Muscle layer of duodenum (tissue), 2 donors: ENCODE results near the gene SLC35A4.
"Not testable (repeated sequence)": the region's sequence is repeated elsewhere in the genome, so short reads cannot be mapped to it uniquely, and the experiment has no call there.

Experiments
- H3K27ac ChIP-seq: one replicate; pipeline ENCODE4 v1.7.0; 2013; ENCODE audit warnings: mild to moderate bottlenecking, low read length
- H3K27me3 ChIP-seq: one replicate; pipeline ENCODE4 v1.7.0; 2013; ENCODE audit warnings: low read depth, mild to moderate bottlenecking, control low read depth, low read length
- H3K36me3 ChIP-seq, 2 donors: one replicate each; pipeline ENCODE4 v1.7.0; 2013; ENCODE audit warnings: low read length in 2 of 2, control low read depth in 1 of 2, mild to moderate bottlenecking in 1 of 2; ENCODE audit not compliant: insufficient read depth in 2 of 2, control insufficient read depth in 1 of 2
- H3K4me1 ChIP-seq, 2 donors: one replicate each; pipeline ENCODE4 v1.7.0; 2013; ENCODE audit warnings: low read length in 2 of 2, mild to moderate bottlenecking in 2 of 2, control low read depth in 1 of 2, moderate library complexity in 1 of 2; ENCODE audit not compliant: insufficient read depth in 2 of 2, control insufficient read depth in 1 of 2
- H3K4me3 ChIP-seq, 2 donors: one replicate each; pipeline ENCODE4 v1.7.0; 2013; ENCODE audit warnings: low read length in 2 of 2, low read depth in 1 of 2, mild to moderate bottlenecking in 1 of 2
- H3K9me3 ChIP-seq, 2 donors: one replicate each; pipeline ENCODE4 v1.7.0; 2013; ENCODE audit warnings: low read length in 2 of 2, control low read depth in 1 of 2, mild to moderate bottlenecking in 1 of 2; ENCODE audit not compliant: control insufficient read depth in 1 of 2
- donor health status: healthy.

Gene SLC35A4

DNA sequence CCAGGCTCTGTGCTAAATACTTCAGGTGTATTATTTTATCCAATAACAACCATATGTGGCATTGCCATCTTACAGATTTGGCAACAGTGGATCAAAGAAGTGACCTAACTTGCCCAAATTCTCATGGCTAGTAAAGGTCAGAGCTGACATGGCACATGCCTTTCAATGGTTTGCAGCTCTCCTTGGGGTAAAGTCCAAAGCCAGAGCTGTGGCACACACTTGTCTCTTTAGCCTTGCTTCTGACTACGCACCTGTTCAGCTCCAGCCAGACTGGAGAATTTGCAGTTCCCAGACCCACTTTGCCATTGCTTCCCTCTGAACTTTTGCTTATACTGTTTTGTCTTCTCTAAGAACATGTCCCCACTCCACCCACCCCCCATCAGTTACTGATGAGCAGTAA lies 5.9 kb downstream of the SLC35A4 start:
- no peak overlapping the region for H3K27ac ChIP-seq
- peaks cover 24 to 32% of the 10 kb centered on the region in 2 donors for H3K36me3 ChIP-seq
- H3K9me3 ChIP-seq: no peaks in the 10 kb centered on the region
- H3K4me3 ChIP-seq: no peak overlapping the region
- no peaks in the 10 kb centered on the region for H3K27me3 ChIP-seq
- peaks cover 8 to 52% of the 10 kb centered on the region in 2 donors for H3K4me1 ChIP-seq

GRCh38 chr5:140571105-140571504 lies 6.5 kb downstream of the SLC35A4 start:
- H3K4me3 ChIP-seq: no peak overlapping the region
- H3K27ac ChIP-seq: no peak overlapping the region
- H3K9me3 ChIP-seq: no peaks in the 10 kb centered on the region
- H3K36me3 ChIP-seq: peaks cover 24 to 31% of the 10 kb centered on the region in 2 donors
- H3K4me1 ChIP-seq: peaks cover 4 to 46% of the 10 kb centered on the region in 2 donors
- no peaks in the 10 kb centered on the region for H3K27me3 ChIP-seq

DNA sequence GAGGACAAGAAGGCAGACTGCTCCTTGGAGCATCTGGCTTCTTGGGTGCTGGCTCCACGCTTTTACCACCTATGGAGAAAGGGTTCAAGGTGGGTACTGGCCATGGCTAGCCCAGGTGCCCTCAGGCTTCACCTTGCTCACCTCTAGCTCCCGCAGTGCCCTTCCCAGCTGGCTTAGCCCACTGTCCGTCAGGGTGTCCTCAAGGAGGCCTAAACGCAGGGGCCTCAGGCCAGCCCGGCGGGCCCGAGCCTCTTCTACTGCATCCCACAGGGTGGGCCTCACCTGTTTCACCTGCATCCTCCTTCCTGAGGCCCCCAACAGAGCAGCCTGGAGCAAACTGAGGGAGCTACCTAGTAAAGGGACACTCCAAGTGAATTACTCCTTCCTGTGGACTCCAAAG lies 9.1 kb downstream of the SLC35A4 start:
- Histone ChIP-seq H3K4me3 (no peak overlapping the region), H3K27ac (no peak overlapping the region)

GRCh38 chr5:140574165-140574564 lies 9.5 kb downstream of the SLC35A4 start:
- H3K4me1 ChIP-seq: peaks cover 0 to 18% of the 10 kb centered on the region in 2 donors
- no peaks in the 10 kb centered on the region for H3K9me3 ChIP-seq
- peaks cover 3 to 4% of the 10 kb centered on the region in 2 donors for H3K36me3 ChIP-seq
- no peaks in the 10 kb centered on the region for H3K27me3 ChIP-seq
- no peak overlapping the region for H3K4me3 ChIP-seq
- H3K27ac ChIP-seq: no peak overlapping the region

More for the DNA sequence above, 9.1 kb downstream of the SLC35A4 start:
- H3K27me3 ChIP-seq: no peaks in the 10 kb centered on the region
- H3K9me3 ChIP-seq: no peaks in the 10 kb centered on the region
- H3K4me1 ChIP-seq: peaks cover 3 to 21% of the 10 kb centered on the region in 2 donors
- peaks cover 4 to 5% of the 10 kb centered on the region in 2 donors for H3K36me3 ChIP-seq

- Histone ChIP-seq H3K4me3 (no peak overlapping the region), H3K9me3 (no peaks in the 10 kb centered on the region), H3K36me3 (peaks cover 2 to 3% of the 10 kb centered on the region in 2 donors), H3K27me3 (no peaks in the 10 kb centered on the region), H3K4me1 (peaks cover 0 to 11% of the 10 kb centered on the region in 2 donors), H3K27ac (no peak overlapping the region)
These were observed 10.7 kb downstream of the SLC35A4 start for GRCh38 chr5:140575309-140575708.

DNA sequence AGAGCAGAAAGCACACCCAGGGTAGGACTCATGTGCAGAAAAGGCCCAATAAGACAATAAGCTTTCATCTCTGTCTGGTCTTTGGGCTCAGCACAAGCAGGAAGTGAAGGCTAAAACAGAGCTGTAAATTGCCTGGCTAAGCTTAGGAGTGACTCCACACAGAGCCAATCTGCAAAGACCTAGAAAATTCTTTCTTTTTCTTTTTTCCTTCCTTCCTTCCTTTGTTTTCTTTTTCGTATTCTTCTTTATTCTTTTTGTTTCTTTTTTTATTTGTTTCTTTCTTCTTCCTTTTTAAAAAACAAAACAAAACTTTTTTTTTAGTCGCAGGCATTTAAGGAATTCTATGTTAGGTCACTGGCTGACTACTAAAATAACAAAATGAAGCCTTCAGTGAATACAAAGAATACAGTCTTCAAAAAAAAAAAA lies 12.2 kb downstream of the SLC35A4 start:
- no peaks in the 10 kb centered on the region for H3K9me3 ChIP-seq

DNA sequence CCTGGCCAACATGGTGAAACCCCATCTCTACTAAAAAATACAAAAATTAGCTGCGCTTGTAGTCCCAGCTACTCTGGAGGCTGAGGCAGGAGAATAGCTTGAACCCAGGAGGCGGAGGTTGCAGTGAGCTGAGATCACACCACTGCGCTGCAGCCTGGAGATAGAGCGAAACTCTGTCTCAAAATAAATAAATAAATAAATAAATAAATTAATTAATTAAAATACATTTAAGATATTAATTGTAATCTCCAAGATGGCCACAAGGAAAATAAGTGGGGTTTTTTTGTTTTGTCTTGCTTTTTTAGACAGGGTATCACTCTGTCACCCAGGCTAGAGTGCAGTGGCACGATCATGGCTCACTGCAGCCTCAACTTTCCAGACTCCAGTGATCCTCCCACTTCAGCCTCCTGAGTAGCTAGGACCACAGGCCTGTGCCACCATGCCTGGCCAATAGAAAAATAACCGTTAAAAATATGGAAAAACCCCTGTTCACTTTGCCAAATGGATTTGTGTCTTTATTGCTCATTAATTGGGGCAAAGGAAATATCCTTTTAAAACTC lies 14.6 kb downstream of the SLC35A4 start:
- H3K36me3 ChIP-seq, H3K4me3 ChIP-seq, H3K9me3 ChIP-seq, H3K4me1 ChIP-seq, H3K27me3 ChIP-seq, H3K27ac ChIP-seq: not testable (repeated sequence)

More for the DNA sequence above, 12.2 kb downstream of the SLC35A4 start:
- Histone ChIP-seq H3K27me3 (no peaks in the 10 kb centered on the region), H3K4me1 (no peaks in the 10 kb centered on the region), H3K4me3 (no peak overlapping the region), H3K27ac (peak overlapping the region; percentile 20), H3K36me3 (no peaks in the 10 kb centered on the region)

- H3K4me3 ChIP-seq: no peak overlapping the region
- no peaks in the 10 kb centered on the region for H3K4me1 ChIP-seq
- H3K27me3 ChIP-seq: no peaks in the 10 kb centered on the region
- no peaks in the 10 kb centered on the region for H3K36me3 ChIP-seq
- H3K9me3 ChIP-seq: peaks cover 0 to 6% of the 10 kb centered on the region in 2 donors
- H3K27ac ChIP-seq: no peak overlapping the region
These were observed 22.9 kb downstream of the SLC35A4 start for GRCh38 chr5:140587495-140587894.

- no peak overlapping the region for H3K4me3 ChIP-seq
- H3K27ac ChIP-seq: peak overlapping the region; percentile 43
- no peaks in the 10 kb centered on the region for H3K4me1 ChIP-seq
- H3K9me3 ChIP-seq: no peaks in the 10 kb centered on the region
- H3K36me3 ChIP-seq: no peaks in the 10 kb centered on the region
- no peaks in the 10 kb centered on the region for H3K27me3 ChIP-seq
These were observed 23.9 kb downstream of the SLC35A4 start for GRCh38 chr5:140588311-140589070.

GRCh38 chr5:140590861-140591260 lies 26.2 kb downstream of the SLC35A4 start:
- Histone ChIP-seq H3K36me3 (no peaks in the 10 kb centered on the region), H3K27me3 (no peaks in the 10 kb centered on the region), H3K27ac (peak overlapping the region; percentile 20)

DNA sequence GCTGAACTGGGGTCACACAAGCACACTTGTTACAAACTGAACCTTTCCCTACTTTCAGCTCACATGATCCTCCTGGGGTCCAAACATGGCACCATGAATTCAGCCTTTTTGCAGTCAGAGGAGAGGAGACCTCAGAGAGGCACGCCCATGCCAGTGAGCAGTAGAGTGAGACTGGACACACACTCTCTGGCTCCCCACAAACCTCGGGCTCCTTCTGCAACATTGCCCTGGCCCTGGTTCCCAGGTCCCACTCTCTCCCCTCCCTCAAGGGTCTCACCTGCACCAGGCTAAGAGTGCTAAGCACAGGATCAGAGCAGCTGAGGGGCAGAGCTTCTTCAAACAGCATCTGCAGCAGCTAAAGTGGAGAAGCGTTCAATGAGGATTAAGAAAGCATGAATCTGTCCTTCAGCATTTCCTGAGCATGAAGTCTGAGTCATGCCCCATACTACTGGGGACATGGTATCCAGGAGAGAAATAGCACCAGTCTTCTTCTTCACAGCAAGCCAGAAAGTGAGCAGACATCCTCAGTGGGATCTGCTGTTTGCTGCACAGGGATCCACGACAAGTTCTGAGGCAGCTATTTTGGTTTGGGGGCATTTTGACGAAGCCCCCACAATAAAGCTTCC lies 27.2 kb downstream of the SLC35A4 start:
- peak overlapping the region; percentile 20 for H3K27ac ChIP-seq
- H3K27me3 ChIP-seq: no peaks in the 10 kb centered on the region
- H3K9me3 ChIP-seq: no peaks in the 10 kb centered on the region
- no peaks in the 10 kb centered on the region for H3K36me3 ChIP-seq
- H3K4me3 ChIP-seq: peak overlapping the region in 1 of 2 donors; percentile 12
- no peaks in the 10 kb centered on the region for H3K4me1 ChIP-seq

More at GRCh38 chr5:140590861-140591260, 26.2 kb downstream of the SLC35A4 start:
- H3K9me3 ChIP-seq: no peaks in the 10 kb centered on the region
- no peak overlapping the region for H3K4me3 ChIP-seq
- H3K4me1 ChIP-seq: no peaks in the 10 kb centered on the region
